ENCODE results near the gene TENM4.

DNA sequence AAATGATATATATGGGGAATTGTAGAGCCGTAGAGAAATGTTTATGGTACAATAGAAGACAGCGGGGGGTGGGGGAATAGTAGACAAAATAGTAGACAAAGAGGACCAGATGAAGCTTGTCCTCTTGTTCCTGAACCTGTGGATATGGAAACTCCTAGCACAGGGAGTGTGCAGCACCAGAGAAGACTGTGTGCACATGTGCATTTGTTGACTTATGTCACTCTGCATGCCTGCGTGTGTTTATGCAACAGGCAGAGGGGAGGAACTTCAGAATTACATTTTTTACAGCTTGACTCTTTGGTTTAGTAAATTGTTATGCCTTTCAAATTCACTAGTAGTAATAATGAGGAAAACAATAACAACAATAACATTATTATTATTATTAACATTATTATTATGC is 36.0 kb downstream of the TENM4 start:
- TF ChIP-seq POLR2A (IDR thresholded peaks at IDR 0.05) (no peak), CTCF (IDR thresholded peaks at IDR 0.05) (no peak), POLR2AphosphoS5 (IDR thresholded peaks at IDR 0.05) (no peak), EP300 (IDR thresholded peaks at IDR 0.05) (no peak)
